RWPE2 (cell line): ENCODE results near the gene PLAGL2.
A peak's percentile ranks its signal among the peaks of the same experiment; 100 is the strongest.

Source experiments
- ATAC-seq: fragments of 200-7000 bp; cut with Tn5 transposase; 3 replicates; pipeline ENCODE4 v1.9.1; 2021; ENCODE audit warnings: low read depth
- DNase-seq: peaks from one replicate; pipeline ENCODE4 v3.0.0-alpha.2; 2020; ENCODE audit warnings: low spot score
- H3K27ac ChIP-seq: fragments of 450-650 bp; 2 replicates; pipeline ENCODE4 v1.5.1; 2017; ENCODE audit warnings: mild to moderate bottlenecking; ENCODE audit not compliant: poor library complexity, severe bottlenecking
- H3K27me3 ChIP-seq: fragments of 250-450 bp; sonication (Bioruptor Pico); 2 replicates; pipeline ENCODE4 v1.5.1; 2021; ENCODE audit warnings: mild to moderate bottlenecking, moderate library complexity; ENCODE audit not compliant: insufficient read depth, poor library complexity, severe bottlenecking
- H3K36me3 ChIP-seq: fragments of 250-450 bp; sonication (Bioruptor Pico); 2 replicates; pipeline ENCODE4 v1.5.1; 2020; ENCODE audit warnings: low read depth, mild to moderate bottlenecking, moderate library complexity
- H3K4me1 ChIP-seq: fragments of 250-450 bp; sonication (Bioruptor Pico); 2 replicates; pipeline ENCODE4 v1.5.1; 2021; ENCODE audit warnings: mild to moderate bottlenecking, moderate library complexity; ENCODE audit not compliant: insufficient read depth, poor library complexity, severe bottlenecking
- H3K4me3 ChIP-seq: fragments of 250-450 bp; sonication (Bioruptor Pico); 2 replicates; pipeline ENCODE4 v1.5.1; 2021; ENCODE audit warnings: mild to moderate bottlenecking, moderate library complexity; ENCODE audit not compliant: severe bottlenecking
- H3K9me3 ChIP-seq: fragments of 250-450 bp; sonication (Bioruptor Pico); 2 replicates; pipeline ENCODE4 v1.5.1; 2021; ENCODE audit warnings: mild to moderate bottlenecking, moderate library complexity; ENCODE audit not compliant: severe bottlenecking
- CTCF ChIP-seq: fragments of 450-650 bp; IDR thresholded peaks from one replicate; pipeline ENCODE4 v1.5.1; 2017; ENCODE audit warnings: mild to moderate bottlenecking, moderate library complexity; ENCODE audit not compliant: poor library complexity, severe bottlenecking

PLAGL2 gene

GRCh38 chr20:32153771-32154170 lies 53.8 kb downstream of the PLAGL2 start:
- DNase-seq (peak; percentile 65), ATAC-seq (no peak)
- H3K36me3 ChIP-seq = peaks cover 92% of the 10 kb centered on the region

GRCh38 chr20:32153156-32153665 lies 54.3 kb downstream of the PLAGL2 start:
- no peak for TF ChIP-seq CTCF

More at GRCh38 chr20:32153771-32154170, 53.8 kb downstream of the PLAGL2 start:
- no peak overlapping the region for H3K27ac ChIP-seq
- no peak overlapping the region for H3K4me3 ChIP-seq
- no peak for TF ChIP-seq CTCF
- no peaks in the 10 kb centered on the region for H3K9me3 ChIP-seq
- H3K27me3 ChIP-seq = no peaks in the 10 kb centered on the region
- no peaks in the 10 kb centered on the region for H3K4me1 ChIP-seq

GRCh38 chr20:32152421-32153155 lies 55.0 kb downstream of the PLAGL2 start:
- peak; percentile 54 for DNase-seq
- H3K4me3 ChIP-seq = no peak overlapping the region
- H3K4me1 ChIP-seq = no peaks in the 10 kb centered on the region
- ATAC-seq = no peak
- no peaks in the 10 kb centered on the region for H3K9me3 ChIP-seq
- no peak for TF ChIP-seq CTCF
- H3K36me3 ChIP-seq = peaks cover 92% of the 10 kb centered on the region
- no peaks in the 10 kb centered on the region for H3K27me3 ChIP-seq
- H3K27ac ChIP-seq = no peak overlapping the region

More at GRCh38 chr20:32153156-32153665, 54.3 kb downstream of the PLAGL2 start:
- Histone ChIP-seq H3K36me3 (peaks cover 92% of the 10 kb centered on the region), H3K4me3 (no peak overlapping the region), H3K4me1 (no peaks in the 10 kb centered on the region), H3K27ac (no peak overlapping the region), H3K9me3 (no peaks in the 10 kb centered on the region), H3K27me3 (no peaks in the 10 kb centered on the region)
- ATAC-seq (no peak), DNase-seq (peak; percentile 62)

DNA sequence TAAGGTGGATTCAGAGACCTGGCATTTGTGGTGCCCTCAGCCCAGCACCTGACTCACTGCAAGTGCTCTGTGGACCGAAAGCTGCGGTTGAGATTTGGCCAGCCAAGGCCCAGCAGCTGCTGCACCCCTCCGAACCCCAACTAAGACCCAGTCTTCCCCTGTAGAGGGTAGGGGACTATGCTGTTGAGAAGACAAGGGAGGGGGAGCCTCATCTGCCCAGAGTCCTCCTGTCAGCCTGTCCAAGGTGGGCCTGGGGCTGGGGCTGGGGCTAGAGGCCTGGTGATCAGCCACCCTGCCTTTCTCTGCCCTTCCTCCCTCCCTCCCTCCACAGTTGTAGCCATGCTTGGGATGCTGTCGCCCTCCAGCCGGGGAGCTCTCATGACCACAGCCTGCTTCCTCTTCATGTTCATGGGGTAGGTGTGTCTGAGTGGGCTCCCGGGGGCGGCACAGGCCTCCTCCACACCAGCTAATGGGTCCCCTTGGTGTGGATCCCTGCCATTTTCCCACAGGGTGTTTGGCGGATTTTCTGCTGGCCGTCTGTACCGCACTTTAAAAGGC lies 57.2 kb downstream of the PLAGL2 start:
- ATAC-seq (no peak), DNase-seq (no peak)
- Histone ChIP-seq H3K9me3 (no peaks in the 10 kb centered on the region), H3K4me3 (no peak overlapping the region), H3K36me3 (peaks cover 94% of the 10 kb centered on the region), H3K4me1 (no peaks in the 10 kb centered on the region), H3K27ac (no peak overlapping the region), H3K27me3 (no peaks in the 10 kb centered on the region)
- no peak for TF ChIP-seq CTCF
